Breast epithelium (tissue), 3 donors: ENCODE data around the gene LUZP1.

Experiments used
- POLR2A ChIP-seq: fragments of 450-650 bp; IDR thresholded peaks from one replicate; pipeline ENCODE4 v1.6.1; 2016; ENCODE audit warnings: antibody characterized with exemption, mild to moderate bottlenecking, moderate library complexity
- POLR2AphosphoS5 ChIP-seq, 3 donors: sonication (generic); formaldehyde crosslinking; IDR thresholded peaks; one replicate each; pipeline ENCODE4 v1.6.1; 2017; ENCODE audit warnings: antibody characterized with exemption in 3 of 3
- TF ChIP-seq, protein P1 (sequence below), 3 donors: fragments of 450-650 bp; IDR thresholded peaks; one replicate each; pipeline ENCODE4 v1.5.1; 2016 to 2017; ENCODE audit warnings: antibody characterized with exemption in 3 of 3, mild to moderate bottlenecking in 3 of 3, moderate library complexity in 3 of 3

- TF ChIP-seq, protein P1, sequence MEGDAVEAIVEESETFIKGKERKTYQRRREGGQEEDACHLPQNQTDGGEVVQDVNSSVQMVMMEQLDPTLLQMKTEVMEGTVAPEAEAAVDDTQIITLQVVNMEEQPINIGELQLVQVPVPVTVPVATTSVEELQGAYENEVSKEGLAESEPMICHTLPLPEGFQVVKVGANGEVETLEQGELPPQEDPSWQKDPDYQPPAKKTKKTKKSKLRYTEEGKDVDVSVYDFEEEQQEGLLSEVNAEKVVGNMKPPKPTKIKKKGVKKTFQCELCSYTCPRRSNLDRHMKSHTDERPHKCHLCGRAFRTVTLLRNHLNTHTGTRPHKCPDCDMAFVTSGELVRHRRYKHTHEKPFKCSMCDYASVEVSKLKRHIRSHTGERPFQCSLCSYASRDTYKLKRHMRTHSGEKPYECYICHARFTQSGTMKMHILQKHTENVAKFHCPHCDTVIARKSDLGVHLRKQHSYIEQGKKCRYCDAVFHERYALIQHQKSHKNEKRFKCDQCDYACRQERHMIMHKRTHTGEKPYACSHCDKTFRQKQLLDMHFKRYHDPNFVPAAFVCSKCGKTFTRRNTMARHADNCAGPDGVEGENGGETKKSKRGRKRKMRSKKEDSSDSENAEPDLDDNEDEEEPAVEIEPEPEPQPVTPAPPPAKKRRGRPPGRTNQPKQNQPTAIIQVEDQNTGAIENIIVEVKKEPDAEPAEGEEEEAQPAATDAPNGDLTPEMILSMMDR (IDR thresholded peaks at IDR 0.05) = no peak
- TF ChIP-seq POLR2AphosphoS5 (IDR thresholded peaks at IDR 0.05) = no peak
- no peak for TF ChIP-seq POLR2A
These were observed 46.5 kb downstream of the LUZP1 start for GRCh38 chr1:23122023-23122748.
